ENCODE results near the gene DNAH10. TPM values are rescaled to one million over a fixed set of nuclear protein-coding genes. Genes with fewer than 3 reads are reported as not detected.
"Not testable (repeated sequence)": the region's sequence is repeated elsewhere in the genome, so short reads cannot be mapped to it uniquely, and the experiment has no call there.

The DNAH10 gene
- total RNA-seq, 6 experiments from 2014 or later: 0.19 to 1.1 (median 0.64) TPM

DNA sequence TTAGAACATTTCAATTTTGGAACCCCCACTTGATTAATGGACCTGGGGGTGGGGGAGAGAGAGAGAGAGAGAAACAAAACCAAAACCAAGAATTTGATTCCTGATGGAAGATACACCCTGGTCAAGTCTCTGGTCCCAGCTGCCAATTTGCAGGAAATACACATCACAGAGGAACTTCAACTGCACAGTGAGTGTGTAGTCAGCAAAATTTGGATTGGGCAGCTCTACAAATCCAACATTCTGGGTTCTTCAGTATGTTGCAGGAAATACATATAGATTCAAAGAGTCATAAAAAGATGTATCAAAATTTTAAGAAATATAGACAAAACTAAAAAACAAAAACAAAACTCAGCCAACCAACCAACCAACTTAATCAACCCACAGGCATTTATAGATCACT is 17.4 kb downstream of the DNAH10 start:
- DNase-seq: no peak
- Mint-ChIP-seq H3K4me1 (ENCODE audit: low read depth) (no peaks in the 10 kb centered on the region), H3K27ac (no peak overlapping the region), H3K27me3 (ENCODE audit: insufficient read depth) (peaks cover 26% of the 10 kb centered on the region), H3K36me3 (ENCODE audit: low read depth) (peaks cover 6% of the 10 kb centered on the region), H3K9me3 (peaks cover 10% of the 10 kb centered on the region), H3K4me3 (no peak overlapping the region)
- TF ChIP-seq, protein P1, sequence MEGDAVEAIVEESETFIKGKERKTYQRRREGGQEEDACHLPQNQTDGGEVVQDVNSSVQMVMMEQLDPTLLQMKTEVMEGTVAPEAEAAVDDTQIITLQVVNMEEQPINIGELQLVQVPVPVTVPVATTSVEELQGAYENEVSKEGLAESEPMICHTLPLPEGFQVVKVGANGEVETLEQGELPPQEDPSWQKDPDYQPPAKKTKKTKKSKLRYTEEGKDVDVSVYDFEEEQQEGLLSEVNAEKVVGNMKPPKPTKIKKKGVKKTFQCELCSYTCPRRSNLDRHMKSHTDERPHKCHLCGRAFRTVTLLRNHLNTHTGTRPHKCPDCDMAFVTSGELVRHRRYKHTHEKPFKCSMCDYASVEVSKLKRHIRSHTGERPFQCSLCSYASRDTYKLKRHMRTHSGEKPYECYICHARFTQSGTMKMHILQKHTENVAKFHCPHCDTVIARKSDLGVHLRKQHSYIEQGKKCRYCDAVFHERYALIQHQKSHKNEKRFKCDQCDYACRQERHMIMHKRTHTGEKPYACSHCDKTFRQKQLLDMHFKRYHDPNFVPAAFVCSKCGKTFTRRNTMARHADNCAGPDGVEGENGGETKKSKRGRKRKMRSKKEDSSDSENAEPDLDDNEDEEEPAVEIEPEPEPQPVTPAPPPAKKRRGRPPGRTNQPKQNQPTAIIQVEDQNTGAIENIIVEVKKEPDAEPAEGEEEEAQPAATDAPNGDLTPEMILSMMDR (IDR thresholded peaks at IDR 0.05): no peak

DNA sequence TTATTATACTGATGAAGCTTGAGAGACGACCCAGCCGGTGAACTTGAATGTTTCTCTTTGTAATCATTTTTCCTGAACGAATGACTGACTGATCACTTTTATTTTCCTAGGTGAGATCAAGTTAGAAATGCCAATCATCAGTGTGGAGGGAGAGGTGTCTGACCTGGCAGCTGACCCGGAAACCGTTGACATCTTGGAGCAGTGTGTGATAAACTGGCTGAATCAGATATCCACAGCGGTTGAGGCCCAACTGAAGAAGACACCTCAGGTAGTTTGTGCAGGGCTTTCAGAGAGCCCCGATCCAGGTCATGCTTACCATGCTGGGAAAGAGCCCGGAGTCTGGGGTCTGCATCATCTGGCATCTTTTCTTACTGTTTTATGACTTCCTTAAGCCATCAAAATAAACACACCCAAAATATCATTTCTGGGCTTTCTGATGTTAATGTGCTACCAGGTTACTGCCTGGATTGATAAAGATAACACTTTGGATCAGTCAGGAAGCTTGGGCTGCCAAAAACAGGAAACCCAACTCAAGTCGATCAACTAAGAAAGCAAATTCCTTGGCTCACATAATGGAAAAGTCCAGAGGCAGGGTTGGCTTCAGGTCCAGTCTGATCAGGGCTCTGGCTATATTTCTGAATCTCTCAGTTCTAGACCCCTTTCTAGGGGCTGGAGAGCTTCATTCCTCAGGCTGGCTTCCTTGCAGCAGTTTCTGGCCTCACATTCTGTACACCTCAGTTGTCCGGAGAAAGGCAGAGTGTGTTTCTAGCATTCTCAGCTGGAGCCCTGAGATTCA is 21.1 kb downstream of the DNAH10 start:
- no peaks in the 10 kb centered on the region for H3K4me1 Mint-ChIP-seq (ENCODE audit: low read depth)
- TF ChIP-seq, protein P1 (IDR thresholded peaks at IDR 0.05): no peak
- DNase-seq: no peak
- H3K36me3 Mint-ChIP-seq (ENCODE audit: low read depth): peaks cover 6% of the 10 kb centered on the region
- H3K4me3 Mint-ChIP-seq: no peak overlapping the region
- peaks cover 10% of the 10 kb centered on the region for H3K9me3 Mint-ChIP-seq
- peaks cover 23% of the 10 kb centered on the region for H3K27me3 Mint-ChIP-seq (ENCODE audit: insufficient read depth)
- H3K27ac Mint-ChIP-seq: no peak overlapping the region

DNA sequence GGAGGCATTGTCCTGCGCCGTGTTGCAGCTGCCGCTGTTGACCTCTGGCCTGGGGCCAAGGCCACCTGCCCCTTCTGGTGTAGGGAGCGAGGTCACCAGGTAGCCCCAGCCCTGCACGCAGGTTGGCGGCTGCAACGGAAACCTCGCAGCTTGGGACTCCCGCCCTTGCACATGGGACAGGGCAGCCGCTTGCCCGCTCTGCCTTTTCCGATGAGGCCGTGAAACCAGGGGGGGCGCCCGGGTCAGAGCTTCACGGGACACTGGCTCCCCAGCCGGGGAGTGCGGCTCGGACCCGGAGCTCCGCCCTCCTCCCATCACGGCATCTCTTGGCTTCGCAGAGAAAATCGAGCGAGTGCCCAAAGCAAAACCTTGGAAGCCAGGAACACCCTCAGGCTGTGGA is 25.4 kb downstream of the DNAH10 start:
- Mint-ChIP-seq H3K4me1 (ENCODE audit: low read depth) (no peaks in the 10 kb centered on the region), H3K27ac (no peak overlapping the region), H3K4me3 (no peak overlapping the region), H3K9me3 (peaks cover 10% of the 10 kb centered on the region), H3K27me3 (ENCODE audit: insufficient read depth) (peaks cover 36% of the 10 kb centered on the region), H3K36me3 (ENCODE audit: low read depth) (0 out of 2 replicates have a peak, but pooled peaks cover 5% of the 10 kb centered on the region)
- TF ChIP-seq, protein P1 (IDR thresholded peaks at IDR 0.05): no peak
- no peak for DNase-seq

DNA sequence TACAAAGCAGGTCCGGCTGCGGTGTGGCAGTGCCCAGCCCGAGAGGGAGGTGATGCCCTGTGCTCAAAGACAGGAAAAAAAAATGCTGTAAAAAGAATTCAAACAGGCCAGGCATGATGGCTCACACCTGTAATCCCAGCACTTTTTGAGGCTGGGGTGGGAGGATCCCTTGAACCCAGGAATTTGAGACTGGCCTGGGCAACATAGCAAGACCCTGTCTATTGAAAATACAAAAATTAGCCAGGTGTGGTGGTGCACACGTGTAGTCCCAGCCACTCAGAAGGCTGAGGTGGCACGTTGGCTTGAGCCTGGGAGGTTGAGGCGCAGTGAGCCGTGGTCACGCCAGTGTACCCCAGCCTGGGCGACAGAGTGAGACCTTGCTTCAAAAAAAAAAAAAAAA is 26.4 kb downstream of the DNAH10 start:
- Mint-ChIP-seq H3K27ac (no peak overlapping the region), H3K4me3 (no peak overlapping the region), H3K4me1 (ENCODE audit: low read depth) (no peaks in the 10 kb centered on the region), H3K27me3 (ENCODE audit: insufficient read depth) (peaks cover 32% of the 10 kb centered on the region), H3K9me3 (peaks cover 7% of the 10 kb centered on the region; the same call in 1 of the 2 replicates), H3K36me3 (ENCODE audit: low read depth) (0 out of 2 replicates have a peak, but pooled peaks cover 5% of the 10 kb centered on the region)
- no peak for DNase-seq
- TF ChIP-seq, protein P1 (IDR thresholded peaks at IDR 0.05): no peak

DNA sequence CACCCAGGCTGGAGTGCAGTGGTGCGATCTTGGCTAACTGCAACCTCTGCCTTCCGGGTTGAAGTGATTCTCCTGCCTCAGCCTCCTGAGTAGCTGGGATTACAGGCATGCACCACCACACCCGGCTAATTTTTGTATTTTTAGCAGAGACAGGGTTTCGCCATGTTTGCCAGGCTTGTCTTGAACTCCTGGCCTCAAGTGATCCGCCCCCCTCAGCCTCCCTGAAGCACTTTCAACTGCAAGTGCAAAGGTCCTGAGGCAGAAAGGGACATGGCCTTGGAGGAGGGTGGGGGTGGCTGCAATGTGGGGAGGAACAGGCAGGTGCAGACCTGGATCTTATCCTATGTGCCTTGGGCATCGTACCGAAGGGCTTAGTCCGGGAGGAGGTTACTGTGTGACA is 27.3 kb downstream of the DNAH10 start:
- not testable (repeated sequence) for DNase-seq; H3K4me1 Mint-ChIP-seq (ENCODE audit: low read depth); H3K4me3 Mint-ChIP-seq; H3K36me3 Mint-ChIP-seq (ENCODE audit: low read depth); H3K27ac Mint-ChIP-seq; H3K9me3 Mint-ChIP-seq
- peaks cover 31% of the 10 kb centered on the region for H3K27me3 Mint-ChIP-seq (ENCODE audit: insufficient read depth)

DNA sequence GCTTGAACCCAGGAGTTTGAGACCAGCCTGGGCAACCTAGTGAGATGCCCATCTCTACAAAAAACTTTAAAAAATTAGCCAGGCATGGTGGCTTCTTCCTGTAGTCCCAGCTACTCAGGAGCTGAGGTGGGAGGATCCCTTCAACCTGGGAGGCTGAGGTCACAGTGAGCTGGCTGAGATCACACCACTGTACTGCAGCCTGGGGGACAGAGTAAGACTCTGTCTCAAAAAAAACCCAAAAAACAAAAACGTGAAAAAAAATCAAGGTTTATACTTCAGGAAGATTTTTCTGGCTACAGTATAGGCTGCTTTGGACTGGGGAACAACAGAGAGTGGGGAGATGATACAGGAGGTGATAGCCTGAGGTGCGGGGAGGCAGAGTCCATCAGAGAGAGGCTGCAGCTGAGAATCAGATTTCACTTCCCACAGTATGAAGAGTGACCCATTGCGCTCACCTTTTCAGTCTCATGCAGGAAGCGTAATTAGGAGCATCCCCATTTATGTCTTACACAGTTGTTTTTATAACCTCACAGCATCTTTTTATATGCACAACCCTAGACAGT is 28.9 kb downstream of the DNAH10 start:
- Mint-ChIP-seq H3K4me1 (ENCODE audit: low read depth) (no peaks in the 10 kb centered on the region), H3K4me3 (no peak overlapping the region), H3K36me3 (ENCODE audit: low read depth) (0 out of 2 replicates have a peak, but pooled peaks cover 5% of the 10 kb centered on the region), H3K9me3 (peaks cover 7% of the 10 kb centered on the region; the same call in 1 of the 2 replicates), H3K27me3 (ENCODE audit: insufficient read depth) (peaks cover 27% of the 10 kb centered on the region), H3K27ac (no peak overlapping the region)
- TF ChIP-seq, protein P1 (IDR thresholded peaks at IDR 0.05): no peak
- no peak for DNase-seq
